GM12878 (cell line): Measurements from ENCODE around the gene OTUB2. TPM values are rescaled to one million over a fixed set of nuclear protein-coding genes. Genes with fewer than 3 reads are reported as not detected.

Source experiments
- ATAC-seq: fragments of 200-7000 bp; cut with Tn5 transposase; 3 replicates; pipeline ENCODE4 v1.9.1; 2020; ENCODE audit warnings: mild to moderate bottlenecking, moderate library complexity
- BruUV-seq: library from RNA; stranded (reverse); fragments of 400-500 nt; replicated peaks from 2 replicates; lab custom pipeline; 2021; lab: Mats Ljungman, UMichigan
- CTCF ChIA-PET: fragments of 300-600 bp; sonication (Branson Sonifier 250); formaldehyde crosslinking; extraction: SDS; loops from one replicate; lab custom pipeline; 2021; ENCODE audit warnings: inconsistent platforms; lab: Yijun Ruan, JAX
- POLR2A ChIA-PET: fragments of 350-600 bp; formaldehyde crosslinking; extraction: SDS; loops from one replicate; lab custom pipeline; 2021; ENCODE audit warnings: inconsistent platforms; lab: Charles Lee
- RAD21 ChIA-PET: fragments of 300-600 bp; sonication (Branson Sonifier 250); formaldehyde crosslinking; loops from one replicate; lab custom pipeline; 2023; ENCODE audit warnings: antibody characterized with exemption; ENCODE audit not compliant: unreplicated experiment; lab: Charles Lee
- SMC1A ChIA-PET: fragments of 300-600 bp; sonication (Branson Sonifier 250); formaldehyde crosslinking; loops from one replicate; lab custom pipeline; 2023; ENCODE audit not compliant: unreplicated experiment, uncharacterized antibody; lab: Charles Lee
- DNase-seq: peaks from one replicate; pipeline ENCODE4 v3.0.0-alpha.2; 2011; ENCODE audit warnings: low read depth, low spot score
- FAIRE-seq: peaks from 3 replicates; lab custom pipeline; 2011; peaks lifted over from hg19 to GRCh38; lab: Jason Lieb, UNC
- H2AFZ ChIP-seq: 2 replicates; pipeline ENCODE4 v1.6.0; 2011; ENCODE audit warnings: low read depth, low read length, control low read depth; ENCODE audit not compliant: control insufficient read depth
- H3K27ac ChIP-seq: 2 replicates; pipeline ENCODE4 v1.5.1; 2011; ENCODE audit warnings: control low read depth; ENCODE audit not compliant: control insufficient read depth, insufficient read depth
- H3K27me3 ChIP-seq, 2 experiments: replicated peaks in 1 of 2; 2 replicates each; pipeline versions ENCODE4 v1.6.0 to v1.6.1; 2011; ENCODE audit warnings: low read length in 1 of 2; ENCODE audit not compliant: control insufficient read depth in 2 of 2, insufficient read depth in 2 of 2
- H3K36me3 ChIP-seq, 2 experiments: 2 replicates each; pipeline ENCODE4 v1.5.1; 2011; ENCODE audit warnings: low read length in 1 of 2; ENCODE audit not compliant: control insufficient read depth in 2 of 2, insufficient read depth in 2 of 2
- H3K4me1 ChIP-seq: 2 replicates; pipeline ENCODE4 v1.6.1; 2011; ENCODE audit warnings: mild to moderate bottlenecking, low read length, moderate library complexity, mixed read lengths; ENCODE audit not compliant: control insufficient read depth, insufficient read depth
- H3K4me2 ChIP-seq: 2 replicates; pipeline ENCODE4 v1.6.0; 2011; ENCODE audit warnings: control low read depth; ENCODE audit not compliant: control insufficient read depth, insufficient read depth
- H3K4me3 ChIP-seq: fragments of 200-600 bp; sonication (generic); 2 replicates; pipeline ENCODE4 v1.5.1; 2016
- H3K79me2 ChIP-seq: 2 replicates; pipeline ENCODE4 v1.6.0; 2011; ENCODE audit warnings: low read length; ENCODE audit not compliant: control insufficient read depth, insufficient read depth
- H3K9ac ChIP-seq: 2 replicates; pipeline ENCODE4 v1.8.0; 2011; ENCODE audit warnings: low read length, control low read depth, mixed read lengths; ENCODE audit not compliant: control insufficient read depth, insufficient read depth
- H3K9me3 ChIP-seq: replicated peaks from 3 replicates; pipeline ENCODE4 v1.5.1; 2011; ENCODE audit warnings: mild to moderate bottlenecking, low read length; ENCODE audit not compliant: control insufficient read depth, insufficient read depth
- H4K20me1 ChIP-seq: 2 replicates; pipeline ENCODE4 v1.6.0; 2011; ENCODE audit not compliant: control insufficient read depth, insufficient read depth
- BCL11A ChIP-seq: IDR thresholded peaks from 2 replicates; pipeline ENCODE4 v1.6.1; 2011; ENCODE audit warnings: low read depth, low read length
- BCL3 ChIP-seq: IDR thresholded peaks from 2 replicates; pipeline ENCODE4 v1.6.1; 2011; ENCODE audit warnings: borderline replicate concordance, low read depth, mild to moderate bottlenecking, moderate library complexity, low read length; ENCODE audit not compliant: insufficient read depth, poor library complexity, severe bottlenecking
- FOS ChIP-seq: IDR thresholded peaks from 3 replicates; pipeline ENCODE4 v1.6.1; 2011; ENCODE audit warnings: borderline replicate concordance; ENCODE audit not compliant: insufficient read length; ENCODE audit errors: extremely low read depth
- MAX ChIP-seq: IDR thresholded peaks from 2 replicates; pipeline ENCODE4 v1.6.1; 2012; ENCODE audit warnings: low read depth, low read length, improper control_type of control experiment
- MTA2 ChIP-seq: fragments of 450-650 bp; IDR thresholded peaks from 2 replicates; pipeline ENCODE4 v1.6.1; 2016; ENCODE audit warnings: low read depth, mild to moderate bottlenecking, moderate library complexity
- POLR2AphosphoS5 ChIP-seq: IDR thresholded peaks from 2 replicates; pipeline ENCODE4 v1.6.1; 2011; ENCODE audit warnings: mild to moderate bottlenecking, low read length, inconsistent platforms
- PRDM15 ChIP-seq: fragments of 450-650 bp; formaldehyde crosslinking; IDR thresholded peaks from 2 replicates; pipeline ENCODE4 v1.4.0; 2020; ENCODE audit warnings: mild to moderate bottlenecking, moderate library complexity
- RUNX3 ChIP-seq: IDR thresholded peaks from 2 replicates; pipeline ENCODE4 v1.6.1; 2012; ENCODE audit warnings: low read length, inconsistent platforms
- SP1 ChIP-seq: IDR thresholded peaks from one replicate; pipeline ENCODE4 v1.6.1; 2011; ENCODE audit warnings: low read depth, low read length
- WRNIP1 ChIP-seq: IDR thresholded peaks from 2 replicates; pipeline ENCODE4 v1.6.1; 2011; ENCODE audit warnings: low read depth, low read length, improper control_type of control experiment, borderline replicate concordance
- WGBS: methylation state at CpG from one replicate; pipeline ENCODE4 v1.1.6; 2016; ENCODE audit warnings: low lambda C conversion rate; ENCODE audit not compliant: insufficient replicate concordance, insufficient coverage; ENCODE audit errors: missing lambda C conversion rate; 5-methylcytosine and 5-hydroxymethylcytosine counted together
- in situ Hi-C: fragments of 300-500 bp; cut with MboI; formaldehyde crosslinking; loops from 9 replicates; pipeline ENCODE4 v1.14.3; 2018; ENCODE audit warnings: mixed read lengths
- intact Hi-C: fragments of 100-400 bp; cut with micrococcal nuclease; formaldehyde crosslinking; loops from one replicate; pipeline ENCODE4 v1.14.2; 2022; ENCODE audit not compliant: unreplicated experiment
- polyA plus RNA-seq, 11 experiments: library from polyadenylated mRNA; depleted of rRNA in 4 of 11; unstranded in 6 of 11; stranded (reverse) in 5 of 11; fragments of >200 nt; fragmentation: Nextera tagmentation in 4 of 11; fragmentation: Illumina TruSeq in 1 of 11; extraction: Ambion mirVana in 4 of 11; extraction: Trizol in 1 of 11; gene quantifications; 1 replicate in 1 of 11; 2 replicates in 10 of 11; pipeline versions ENCODE4 v1.2.1 to v1.2.3, GENCODE V29; 2011 to 2016; ENCODE audit warnings: inconsistent platforms in 2 of 11, missing spikeins in 2 of 11, low read depth in 1 of 11
- total RNA-seq, 4 experiments: library from RNA; depleted of rRNA in 3 of 4; stranded (reverse); fragments of >200 nt in 3 of 4; fragmentation: Illumina TruSeq in 1 of 4; extraction: Trizol in 1 of 4; gene quantifications; 2 replicates each; pipeline versions ENCODE4 v1.2.1 to v1.2.3, GENCODE V29; 2013 to 2021

OTUB2 gene
- total and polyA plus RNA-seq, 10 of the 15 experiments (the other 5 are each of a cell fraction or from before 2014, with no cell fraction given), result 0.05 to 0.82 (median 0.43) TPM

GRCh38 chr14:94058128-94058673 is 32.1 kb downstream of the OTUB2 start:
- Histone ChIP-seq H4K20me1 (peaks cover 2% of the 10 kb centered on the region; the same call in 1 of the 2 replicates), H3K27me3 (no peaks in the 10 kb centered on the region), H3K27ac (no peak overlapping the region), H3K9ac (no peak overlapping the region), H3K4me2 (no peak overlapping the region), H3K4me3 (no peak overlapping the region), H3K36me3 (peaks cover 47 to 48% of the 10 kb centered on the region in 2 experiments), H3K79me2 (peaks cover 2% of the 10 kb centered on the region), H3K9me3 (no peaks in the 10 kb centered on the region), H3K4me1 (peaks cover 26% of the 10 kb centered on the region), H2AFZ (no peak overlapping the region)
- TF ChIP-seq WRNIP1 (no peak), RUNX3 (0 out of 2 replicates have a peak, but pooled peaks have one; percentile 18), POLR2AphosphoS5 (peak; percentile 55; the same call in 1 of the 2 replicates)
- FAIRE-seq (peak; percentile 61), ATAC-seq (no peak; the same call in 1 of the 3 replicates), DNase-seq (no peak)
- in situ Hi-C loops, result no loop called here
- ChIA-PET SMC1A (interaction anchor here (1.4 to 2.0 kb wide), 4 partner anchors 9 to 26 kb away, joined by 3 to 6 read pairs (median 4); no protein-coding TSS in a partner anchor), CTCF (interaction anchor here (0.9 to 7.1 kb wide), 7 partner anchors 22 to 118 kb away, joined by 3 to 34 read pairs (median 5); partner anchors contain the start of genes DDX24 and IFI27L1), RAD21 (interaction anchor here (1.0 to 2.3 kb wide), 6 partner anchors 21 to 118 kb away, joined by 3 to 13 read pairs (median 6); partner anchors contain the start of genes DDX24 and IFI27L1), POLR2A (interaction anchor here (2.1 kb wide), 1 partner anchor 22 kb away, joined by 14 read pairs; the partner anchor contains the start of genes DDX24 and IFI27L1)
- no TSS peak for BruUV-seq
- WGBS, result 93% methylated on average over 1 of the region's 1 CpG
- intact Hi-C loops, result no loop called here

- in situ Hi-C loops, result no loop called here
- Histone ChIP-seq H3K27ac (no peak overlapping the region), H2AFZ (no peak overlapping the region), H3K4me1 (peaks cover 26% of the 10 kb centered on the region), H3K4me2 (no peak overlapping the region)
- CTCF ChIA-PET, result interaction anchor here (0.6 to 7.1 kb wide), 7 partner anchors 22 to 119 kb away, joined by 3 to 34 read pairs (median 4); partner anchors contain the start of genes DDX24 and IFI27L1
- WGBS, result 92% methylated on average over 5 of the region's 5 CpGs
- no peak for DNase-seq
- FAIRE-seq, result no peak
- TF ChIP-seq PRDM15 (CRISPR knock-in tag), result no peak
- TF ChIP-seq FOS, result no peak
- TF ChIP-seq MAX, result no peak
- TF ChIP-seq SP1, result no peak
- no peak for TF ChIP-seq BCL3
- TF ChIP-seq MTA2, result no peak
- no peak for TF ChIP-seq BCL11A
- TF ChIP-seq, all 136 proteins: peak for 0
- ATAC-seq, result no peak
- Histone ChIP-seq H3K9me3 (no peaks in the 10 kb centered on the region), H3K27me3 (no peaks in the 10 kb centered on the region), H3K4me3 (no peak overlapping the region), H4K20me1 (peaks cover 2% of the 10 kb centered on the region; the same call in 1 of the 2 replicates), H3K79me2 (peaks cover 2% of the 10 kb centered on the region), H3K36me3 (peaks cover 47 to 48% of the 10 kb centered on the region in 2 experiments), H3K9ac (no peak overlapping the region)
- RAD21 ChIA-PET, result interaction anchor here (1.1 kb wide), 1 partner anchor 22 kb away, joined by 4 read pairs; no protein-coding TSS in a partner anchor
- SMC1A ChIA-PET, result interaction anchor here (0.7 to 1.5 kb wide), 4 partner anchors 8 to 21 kb away, joined by 3 to 5 read pairs (median 4); no protein-coding TSS in a partner anchor
- BruUV-seq, result no TSS peak
- POLR2A ChIA-PET, result no interaction called here
- intact Hi-C loops, result no loop called here
Observed at GRCh38 chr14:94058674-94059138, 32.6 kb downstream of the OTUB2 start.
